Fibroblast of skin of right biceps (primary cell): ENCODE measurements around the gene ZIC1.

ENCODE experiments used
- DNase-seq: peaks from one replicate; pipeline ENCODE4 v3.0.0-alpha.2; 2013

Gene ZIC1

DNA sequence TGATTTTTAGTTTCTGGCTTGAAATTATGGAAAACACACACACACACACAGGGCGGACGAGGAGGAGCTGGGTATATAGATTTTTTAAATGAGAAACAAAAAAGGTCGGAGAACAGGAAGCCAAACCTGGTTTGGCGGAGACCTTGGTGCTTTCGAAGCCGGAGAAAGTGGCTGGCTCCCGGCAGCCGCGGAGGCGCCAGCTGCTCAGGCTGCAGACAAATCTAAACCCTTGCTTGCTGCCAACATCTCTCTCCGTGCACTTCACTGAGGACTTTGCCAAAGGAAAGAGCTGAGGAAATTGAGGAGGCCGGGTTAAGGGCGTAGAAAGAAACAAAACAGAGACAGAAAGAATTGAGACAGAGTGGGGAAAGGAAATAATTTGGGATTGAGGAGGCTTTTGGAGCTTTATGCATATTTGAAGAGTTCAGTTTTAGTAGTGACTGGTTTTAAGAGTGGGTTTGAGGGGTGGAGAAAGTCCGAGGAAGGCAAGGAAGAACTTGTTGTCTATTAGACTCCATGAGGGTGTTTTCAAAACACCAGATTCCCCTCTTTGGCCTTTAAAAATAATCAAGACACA, 2.2 kb downstream of the ZIC1 start:
- DNase-seq = peak; percentile 59

DNA sequence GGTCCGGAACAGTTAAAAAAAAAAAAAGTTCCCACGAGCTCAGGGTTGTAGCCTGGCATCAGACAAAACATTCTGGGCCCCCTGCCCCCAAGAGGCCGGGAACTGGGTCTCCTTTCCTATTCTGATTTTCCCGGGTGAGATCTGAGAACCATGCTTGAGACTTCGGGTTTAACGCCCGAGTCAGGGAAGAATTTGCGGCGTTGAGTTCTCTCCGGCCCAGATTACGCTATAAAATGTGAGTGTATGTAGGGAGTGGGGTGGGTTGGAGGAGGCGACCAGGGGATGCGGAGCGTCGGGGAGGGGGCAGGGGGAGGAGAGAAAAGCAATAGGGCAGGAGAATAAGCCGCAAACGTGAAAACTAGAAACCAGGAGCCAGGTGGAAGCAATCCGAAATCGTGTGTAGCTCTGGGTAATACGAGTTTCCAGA, 2.7 kb downstream of the ZIC1 start:
- DNase-seq = no peak

DNA sequence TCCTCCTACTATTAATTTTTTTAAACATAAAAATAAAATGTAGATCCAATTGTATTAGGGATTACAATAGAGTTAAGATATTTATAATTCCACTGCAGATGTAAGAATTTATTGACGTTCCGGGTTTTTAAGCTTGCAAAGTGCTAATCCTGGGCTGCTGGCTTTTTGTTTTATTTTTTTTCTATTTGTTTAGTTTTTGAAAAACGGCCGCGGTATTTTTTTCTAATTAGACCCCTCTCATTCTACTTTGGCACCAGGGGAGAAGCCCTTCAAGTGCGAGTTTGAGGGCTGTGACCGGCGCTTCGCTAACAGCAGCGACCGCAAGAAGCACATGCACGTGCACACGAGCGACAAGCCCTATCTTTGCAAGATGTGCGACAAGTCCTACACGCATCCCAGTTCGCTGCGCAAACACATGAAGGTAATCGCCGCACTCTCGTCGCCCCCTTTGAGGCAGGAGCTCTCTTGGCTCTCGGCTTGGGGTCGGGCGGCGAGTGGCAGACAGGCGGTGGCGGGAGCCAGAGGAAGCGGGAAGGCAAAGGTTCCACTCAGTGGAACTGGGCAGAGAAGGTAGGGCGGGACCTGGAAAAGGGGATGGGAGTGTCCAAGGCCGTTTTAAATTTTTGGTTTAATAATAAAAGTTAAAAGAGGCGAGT, 3.2 kb downstream of the ZIC1 start:
- DNase-seq = no peak

DNA sequence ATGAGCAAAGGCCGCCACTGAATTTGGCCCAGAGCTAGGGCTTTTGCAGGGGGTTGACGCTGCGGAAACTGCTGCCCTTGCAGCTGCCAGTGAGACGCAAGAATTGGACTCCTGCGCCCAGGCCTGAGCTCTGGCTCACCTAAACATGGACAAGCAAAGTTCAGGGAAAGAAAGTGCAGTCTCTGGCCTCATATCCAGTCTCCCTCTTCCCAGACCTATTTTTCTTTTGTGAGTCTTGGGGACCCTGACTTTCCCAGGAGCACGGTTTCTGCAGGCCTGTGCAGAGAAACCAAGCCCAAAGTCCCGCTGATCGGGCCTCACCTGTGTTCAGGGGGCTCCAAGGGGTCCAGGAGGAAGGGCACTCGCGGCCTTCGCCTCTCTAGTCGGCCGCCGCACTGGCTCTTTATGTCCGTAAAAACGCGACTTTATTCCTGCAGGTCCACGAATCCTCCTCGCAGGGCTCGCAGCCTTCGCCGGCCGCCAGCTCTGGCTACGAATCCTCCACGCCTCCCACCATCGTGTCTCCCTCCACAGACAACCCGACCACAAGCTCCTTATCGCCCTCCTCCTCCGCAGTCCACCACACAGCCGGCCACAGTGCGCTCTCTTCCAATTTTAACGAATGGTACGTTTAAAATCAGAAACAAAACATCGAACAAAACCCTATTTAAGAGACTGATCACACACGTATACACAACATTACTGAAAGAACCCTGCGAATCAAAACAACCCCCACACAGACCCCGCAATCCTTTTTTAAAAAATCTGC, 3.9 kb downstream of the ZIC1 start:
- DNase-seq = no peak

DNA sequence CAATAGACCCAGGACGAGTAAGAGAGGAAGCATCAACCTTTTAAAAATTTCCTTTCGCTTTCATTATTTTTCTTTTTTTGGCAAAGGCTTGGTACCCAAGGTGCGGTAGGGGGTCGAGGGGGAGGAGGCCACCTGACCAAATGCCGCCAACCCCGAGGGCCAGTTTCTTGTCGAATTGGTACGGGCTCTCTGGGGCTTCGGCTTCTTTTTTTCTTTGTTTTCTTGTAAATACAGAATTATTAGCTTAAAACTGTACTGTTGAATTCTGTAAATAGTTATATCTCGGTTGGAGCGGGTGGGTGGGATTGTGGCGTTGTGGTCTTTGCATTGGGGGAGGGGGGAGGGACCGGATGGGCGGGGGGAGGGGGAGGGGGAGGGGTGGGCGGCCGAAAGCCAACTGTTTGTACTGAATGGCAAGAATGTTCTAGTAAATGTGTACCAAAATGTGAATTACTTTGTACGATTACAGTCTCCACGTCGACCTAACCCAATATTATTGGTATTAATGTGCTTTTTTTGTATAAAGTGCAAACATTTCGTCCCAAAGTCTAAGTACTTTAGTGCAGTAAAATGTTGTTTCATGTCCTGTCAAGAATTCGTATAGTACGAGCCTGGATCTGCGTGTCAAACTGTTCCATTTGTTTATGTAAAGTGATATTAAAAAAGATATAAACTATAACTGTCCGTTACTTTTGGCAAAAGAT, 4.7 kb downstream of the ZIC1 start:
- DNase-seq = no peak

DNA sequence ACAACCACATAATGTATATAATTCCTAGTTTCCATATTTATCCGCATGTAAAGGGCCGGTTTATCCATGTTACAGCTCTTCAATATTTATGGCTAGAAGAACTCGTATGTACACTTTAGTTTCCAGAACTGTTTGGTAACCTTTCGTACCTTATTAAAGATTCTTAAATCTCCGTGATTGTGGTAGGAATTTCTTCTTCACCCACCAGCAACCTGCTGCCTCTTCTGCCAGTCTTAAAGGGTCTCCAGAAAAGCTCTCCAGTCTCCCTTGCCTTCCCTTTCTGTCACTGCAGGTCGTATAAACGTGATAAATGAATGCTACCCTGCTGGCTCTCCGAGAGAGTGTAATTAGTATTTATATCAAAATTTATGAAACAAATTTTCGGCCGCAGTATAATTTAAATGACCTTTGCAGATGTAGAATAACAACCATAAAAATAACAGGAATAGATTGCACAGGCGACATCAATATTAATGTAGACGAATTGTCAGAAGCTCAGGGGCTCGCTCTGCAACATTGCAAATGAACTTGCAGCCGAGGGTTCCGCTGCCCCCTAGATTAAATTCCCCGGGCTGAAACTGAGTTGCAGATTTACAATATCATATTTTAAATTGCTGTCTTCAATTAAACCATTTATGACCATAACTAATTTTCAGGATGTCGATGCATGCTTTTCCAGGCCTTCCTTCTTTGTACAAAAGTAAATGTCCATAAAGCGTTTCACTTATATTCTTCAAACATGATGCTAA, 5.4 kb downstream of the ZIC1 start:
- no peak for DNase-seq

DNA sequence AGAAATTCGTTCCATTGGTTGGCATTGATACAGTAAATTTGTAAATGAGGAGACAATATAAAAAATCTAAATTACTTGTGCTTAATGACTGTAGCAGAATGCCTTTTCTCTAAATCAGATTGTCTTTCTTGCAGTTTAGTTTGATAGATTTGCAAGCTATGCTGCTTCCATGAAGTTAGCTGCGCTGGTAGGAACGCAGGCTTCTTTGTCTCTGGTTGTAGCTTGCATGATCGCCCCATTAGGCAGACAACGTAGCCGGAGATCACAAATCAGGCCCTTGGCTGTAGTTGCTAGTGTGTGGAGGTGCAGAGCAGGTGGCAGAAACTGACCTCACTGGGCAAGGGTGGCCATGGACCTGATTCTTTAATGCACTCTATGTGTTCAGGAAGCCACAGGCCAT, 6.1 kb downstream of the ZIC1 start:
- DNase-seq = no peak

DNA sequence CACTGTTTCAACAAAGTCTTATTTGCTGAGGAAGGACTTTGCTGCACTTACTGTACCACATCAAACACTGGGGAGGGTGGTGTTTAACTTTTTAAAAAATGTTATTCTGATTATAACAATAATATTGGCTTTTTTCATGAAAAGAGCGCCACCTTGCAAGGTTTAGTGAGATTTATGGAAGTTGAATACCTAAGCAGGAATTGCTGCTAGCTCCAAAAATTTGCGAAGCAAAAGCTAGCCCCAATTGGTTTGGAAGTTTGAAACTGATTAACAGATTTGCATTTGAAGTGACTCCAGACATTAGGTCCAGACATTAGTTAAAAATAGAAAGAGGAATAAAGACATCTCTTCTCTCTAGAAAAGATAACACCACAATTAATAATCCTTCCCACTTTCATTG, 6.7 kb downstream of the ZIC1 start:
- no peak for DNase-seq

DNA sequence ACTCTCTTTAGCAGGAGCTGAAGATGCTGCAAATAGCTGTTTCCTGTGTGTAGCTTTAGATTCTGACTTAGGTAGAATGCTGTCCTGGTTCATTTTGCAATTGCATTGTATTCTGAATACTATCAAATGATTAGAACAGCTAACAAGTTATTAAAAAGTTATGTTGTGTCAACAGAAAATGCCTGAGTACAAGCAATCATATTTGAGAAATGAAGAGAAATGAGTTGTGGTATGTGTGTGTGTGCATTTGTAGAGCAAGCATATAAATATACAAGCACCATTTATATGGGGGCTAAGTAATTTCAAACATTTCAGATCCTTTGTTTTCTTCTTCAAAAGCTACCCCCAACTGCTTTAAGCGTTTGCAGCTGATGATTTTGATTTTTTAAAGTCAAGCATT, 7.8 kb downstream of the ZIC1 start:
- DNase-seq = no peak

DNA sequence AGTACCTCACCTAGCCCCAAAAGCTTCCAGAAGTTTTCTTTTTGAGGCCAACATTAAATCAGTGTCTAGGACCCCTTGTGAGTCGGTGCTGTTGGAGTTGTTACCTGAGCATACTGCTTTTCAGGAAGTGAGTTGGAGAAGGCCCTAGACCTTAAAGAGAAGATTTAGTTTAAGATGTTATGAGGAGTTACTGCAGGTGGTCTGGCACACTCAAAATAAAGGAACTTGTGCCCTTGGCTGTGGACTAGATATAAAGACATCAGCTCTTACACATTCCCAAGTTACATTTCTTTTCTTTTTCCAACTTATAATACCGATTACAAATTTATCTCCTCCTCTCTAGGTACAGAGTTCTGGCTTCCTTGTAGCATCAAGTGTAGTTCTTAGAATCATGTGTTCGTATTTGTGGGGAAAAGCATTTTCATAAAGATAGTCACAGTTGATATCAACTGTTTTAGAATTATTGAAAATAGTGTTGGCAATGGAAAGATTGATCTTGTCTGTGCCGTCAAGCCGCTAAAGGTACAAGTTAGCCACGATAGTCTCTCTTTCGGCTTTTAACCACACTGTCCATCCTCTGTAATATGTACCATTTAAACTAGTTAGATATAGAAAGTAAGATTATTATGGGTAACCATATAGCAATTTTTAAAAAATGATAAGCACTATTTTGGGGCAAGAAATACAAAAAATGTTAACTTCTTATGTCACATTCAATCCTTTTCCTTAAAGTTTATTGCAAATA, 8.6 kb downstream of the ZIC1 start:
- no peak for DNase-seq

DNA sequence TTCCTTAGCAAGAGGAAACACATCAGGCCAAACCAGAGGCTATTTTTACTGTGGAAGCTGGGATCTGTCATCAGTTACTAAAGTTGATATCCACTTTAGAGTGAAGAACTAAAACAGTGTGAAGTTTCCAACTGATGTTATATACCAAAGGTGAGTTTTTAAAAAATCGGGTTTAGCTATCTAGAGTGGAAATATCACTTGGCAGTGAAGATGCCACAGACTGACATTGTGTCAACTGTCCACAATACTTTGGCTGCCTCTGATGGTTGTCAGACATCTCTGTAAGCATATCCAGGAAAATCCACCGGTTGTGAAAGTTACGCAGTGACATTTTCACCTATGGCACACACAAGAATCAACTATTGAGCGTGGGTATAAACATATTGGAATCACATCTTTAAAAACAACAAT, 9.2 kb downstream of the ZIC1 start:
- DNase-seq = no peak

DNA sequence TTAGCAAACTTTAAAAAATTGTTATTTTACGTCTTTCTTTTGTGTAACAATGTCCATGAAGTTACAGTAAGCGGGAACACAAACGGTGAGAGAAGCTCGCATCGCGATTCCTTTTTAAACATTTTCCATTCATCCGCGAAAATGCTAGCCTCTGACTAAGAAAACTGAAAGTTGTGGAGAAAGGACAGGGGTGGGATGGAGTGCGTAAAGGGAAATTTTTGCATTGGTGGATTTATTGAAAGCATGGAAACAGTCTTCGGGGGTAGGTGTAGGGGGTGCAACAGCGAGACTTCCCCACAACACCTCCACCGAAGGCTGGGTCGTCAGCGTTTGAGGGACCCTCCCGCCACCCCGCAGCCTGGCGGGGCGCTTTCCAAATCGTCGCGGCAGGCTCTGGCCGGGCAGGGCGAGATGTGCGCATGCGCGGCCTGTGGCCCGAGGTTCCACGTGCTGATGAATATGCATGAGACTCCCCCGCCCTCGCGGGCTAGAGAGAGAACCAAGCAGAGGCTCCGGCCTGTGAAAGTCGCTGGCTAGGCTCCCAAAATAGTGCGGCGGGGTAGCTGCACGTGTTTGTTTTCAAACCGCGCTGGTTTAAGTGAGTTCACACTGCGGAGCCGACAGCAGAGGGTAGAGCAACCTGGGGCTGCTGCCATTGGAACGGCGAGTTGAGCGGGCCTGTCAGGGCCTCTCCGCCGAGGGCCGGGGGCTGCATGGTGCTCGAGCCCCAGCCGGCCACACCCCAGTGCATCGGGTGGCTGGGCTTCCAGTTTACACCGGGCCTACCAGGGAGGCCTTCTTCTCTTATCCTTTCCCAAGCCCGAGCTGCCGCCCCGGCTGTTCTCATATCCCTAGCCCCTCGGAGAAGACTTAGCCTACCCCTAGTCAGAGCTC, 9.9 kb downstream of the ZIC1 start:
- DNase-seq = peak; percentile 78

DNA sequence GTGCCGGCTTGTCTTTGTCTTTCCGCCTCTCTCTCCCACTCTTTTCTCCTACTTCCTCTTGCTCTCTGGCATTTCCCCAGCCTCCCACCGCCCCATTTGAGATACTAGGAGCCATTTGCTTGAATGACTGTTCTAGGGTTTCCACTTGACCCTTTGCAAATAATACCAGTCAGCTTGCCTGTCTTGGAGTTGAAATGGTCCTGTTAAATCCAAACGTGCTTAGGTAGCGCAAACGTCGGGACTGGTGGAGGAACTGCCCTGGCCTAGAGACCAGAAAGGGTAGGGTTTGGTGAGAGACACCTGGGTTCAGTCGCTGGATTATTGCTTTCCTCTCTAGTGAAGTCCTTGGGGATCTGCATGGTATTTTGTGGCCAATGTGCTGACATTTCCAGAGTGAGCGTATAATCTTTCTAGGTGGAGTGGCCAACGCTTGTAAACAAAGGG, 10.6 kb downstream of the ZIC1 start:
- no peak for DNase-seq

DNA sequence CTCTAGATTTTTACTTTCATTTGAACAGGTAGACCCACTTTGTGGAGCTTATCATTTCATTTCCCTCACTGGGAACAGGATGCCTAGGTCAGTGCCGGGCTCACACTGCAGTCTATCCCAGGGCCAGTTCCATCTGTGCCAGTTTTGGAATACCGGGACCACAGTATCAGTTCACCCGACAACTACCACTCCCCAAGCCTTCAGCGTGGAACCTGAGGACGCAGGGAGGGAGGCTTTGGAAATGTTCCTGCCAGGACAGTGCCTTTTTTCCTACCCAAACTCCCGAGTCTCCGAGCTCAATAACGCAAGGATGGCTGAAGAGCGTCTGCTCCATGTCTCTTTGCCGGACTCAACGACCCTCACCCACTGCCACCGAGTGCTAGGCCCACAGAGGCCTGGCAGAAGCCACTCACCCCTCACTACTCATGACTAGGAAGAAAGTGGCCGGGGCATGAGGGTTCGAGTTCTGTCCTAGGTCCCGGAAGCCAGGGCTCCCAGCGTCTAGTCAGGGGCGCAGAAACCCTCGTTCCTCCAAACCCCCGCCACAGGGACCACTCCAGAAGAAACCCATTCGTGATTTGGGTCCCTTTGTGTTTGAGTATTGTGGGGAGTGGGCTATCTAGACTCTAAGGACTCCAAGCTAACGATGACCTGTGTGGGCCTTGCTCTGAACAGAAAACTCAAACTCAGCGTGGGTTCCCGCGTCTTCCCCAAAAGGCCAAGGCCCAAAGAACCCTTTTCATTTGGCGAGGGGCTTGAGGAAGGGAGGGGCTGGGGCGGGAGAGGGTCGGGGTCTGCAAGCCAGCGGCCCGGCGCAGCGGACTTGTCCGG, 11.4 kb downstream of the ZIC1 start:
- DNase-seq = no peak

DNA sequence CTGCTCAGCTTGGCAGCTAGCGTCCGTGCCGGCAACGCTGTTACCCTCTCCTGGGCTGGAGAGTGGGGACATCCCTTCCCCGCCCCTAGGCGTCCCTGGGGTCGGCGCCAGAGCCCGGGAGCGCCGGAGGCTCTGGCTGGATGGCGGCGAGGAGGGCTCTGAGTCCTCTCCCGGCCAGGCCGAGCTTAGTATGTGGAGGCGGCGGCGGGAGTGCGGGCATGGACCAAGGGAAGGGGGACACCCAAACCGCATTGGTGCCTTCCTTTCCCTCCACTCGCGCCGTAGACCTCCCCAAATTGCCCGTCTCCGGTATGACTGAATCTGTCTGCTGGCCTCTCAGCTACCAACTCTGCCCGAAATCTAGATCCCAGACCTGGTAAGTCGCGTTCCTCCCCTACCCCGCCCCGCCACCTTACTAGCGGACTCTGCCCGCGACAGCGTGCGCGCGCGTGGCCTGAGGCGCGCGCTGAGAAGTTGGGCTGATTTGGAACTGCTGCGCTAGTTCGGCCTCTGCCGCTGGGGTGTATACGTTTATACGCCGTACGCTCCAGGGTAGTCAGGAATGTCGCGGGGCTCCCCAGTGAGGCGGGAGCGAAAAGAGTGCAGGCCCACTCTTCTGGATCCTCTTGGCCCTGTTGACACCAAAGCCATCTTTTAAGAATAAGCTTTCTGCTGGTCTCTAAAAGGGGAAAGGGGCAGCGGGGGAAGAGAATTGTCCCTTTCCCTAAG, 12.2 kb downstream of the ZIC1 start:
- DNase-seq = peak; percentile 31

DNA sequence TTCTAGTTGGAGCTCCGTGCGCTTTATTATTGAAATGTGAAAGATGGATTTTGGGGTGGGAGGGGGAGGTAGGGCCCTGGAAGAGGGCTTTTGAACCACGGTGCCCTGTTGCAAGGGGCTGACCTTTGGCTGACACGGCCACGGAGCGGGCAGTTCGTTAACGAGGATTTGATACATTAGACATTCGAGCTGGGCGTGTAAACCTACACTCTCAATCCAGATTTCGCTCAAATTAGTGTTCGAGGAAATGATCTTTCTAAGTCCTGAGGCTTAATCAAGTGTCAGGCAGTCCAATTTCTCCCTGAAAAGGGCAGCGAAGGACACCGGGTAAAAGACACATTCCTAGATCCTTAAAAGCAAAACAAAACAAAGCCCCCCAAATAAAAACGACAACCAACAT, 13.0 kb downstream of the ZIC1 start:
- DNase-seq = no peak

DNA sequence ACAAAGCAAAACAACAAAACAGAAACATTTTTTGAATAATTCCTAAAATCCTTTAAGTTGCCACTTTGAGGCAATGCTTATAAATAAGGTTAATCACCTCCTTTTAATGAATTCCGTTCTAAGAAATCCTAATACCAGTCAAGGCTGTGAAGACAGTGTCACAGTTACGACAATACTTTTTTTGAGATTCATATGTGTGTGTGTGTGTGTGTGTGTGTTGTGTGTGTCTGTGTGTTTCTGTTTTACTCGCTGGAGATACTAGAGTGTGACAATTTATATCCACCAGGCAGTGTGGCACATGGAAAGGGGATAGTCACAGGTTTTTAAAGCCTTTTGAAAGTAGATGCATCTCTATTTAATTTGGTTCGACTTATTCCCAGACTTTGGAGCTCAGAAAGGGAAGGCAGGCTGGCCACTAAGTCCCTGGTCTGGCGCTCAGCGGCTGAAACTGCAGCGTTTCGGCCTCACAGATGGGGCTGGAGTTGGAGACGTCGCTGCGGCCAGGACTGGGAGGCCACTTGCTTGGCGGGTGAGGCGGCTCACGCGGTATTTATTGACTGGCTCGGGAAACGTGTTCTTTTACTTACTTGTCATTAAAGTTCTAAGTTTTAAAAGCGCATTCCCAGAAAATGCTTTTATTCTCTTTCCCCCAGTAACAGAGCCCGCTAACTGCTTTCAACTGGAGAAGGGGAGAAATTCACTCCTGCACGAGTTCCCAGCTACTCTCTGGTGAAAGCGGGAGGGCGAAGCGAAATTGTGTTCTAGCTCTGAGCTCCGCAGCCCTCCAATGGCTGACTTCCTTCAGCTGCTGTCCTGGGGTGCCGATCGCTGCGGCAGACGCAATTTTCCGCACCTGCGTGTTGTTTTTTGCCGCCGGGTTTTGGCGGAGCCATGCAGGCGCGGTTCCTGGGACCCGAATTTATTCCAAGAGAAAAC, 13.7 kb downstream of the ZIC1 start:
- peak; percentile 15 for DNase-seq

DNA sequence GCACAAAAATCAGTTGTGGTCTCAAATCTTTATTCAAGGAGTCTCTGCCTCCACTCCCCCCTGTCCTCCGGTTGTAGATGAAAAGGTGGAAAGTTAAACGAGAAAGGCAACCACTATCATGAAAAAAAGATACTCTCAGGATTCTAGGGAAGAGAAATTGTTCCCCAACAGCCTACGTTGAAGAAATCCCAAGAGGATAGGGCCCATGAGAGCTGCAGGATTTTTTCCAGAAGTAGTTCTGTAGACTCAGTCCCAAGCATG, 14.3 kb downstream of the ZIC1 start:
- no peak for DNase-seq
